AG10803 (cell line): ENCODE measurements around the gene EIF2B1.

Source experiments
- DNase-seq: peaks from one replicate; pipeline ENCODE4 v3.0.0; 2010; ENCODE audit warnings: low read depth
- H3K4me3 ChIP-seq: 2 replicates; pipeline ENCODE4 v1.5.1; 2011; ENCODE audit warnings: mild to moderate bottlenecking, low read length, control low read depth
- TF ChIP-seq, protein P1 (sequence below): conservative IDR thresholded peaks from 2 replicates; pipeline ENCODE4 v1.5.1; 2011; ENCODE audit warnings: mild to moderate bottlenecking, low read length, control low read depth, inconsistent platforms

EIF2B1 gene

DNA sequence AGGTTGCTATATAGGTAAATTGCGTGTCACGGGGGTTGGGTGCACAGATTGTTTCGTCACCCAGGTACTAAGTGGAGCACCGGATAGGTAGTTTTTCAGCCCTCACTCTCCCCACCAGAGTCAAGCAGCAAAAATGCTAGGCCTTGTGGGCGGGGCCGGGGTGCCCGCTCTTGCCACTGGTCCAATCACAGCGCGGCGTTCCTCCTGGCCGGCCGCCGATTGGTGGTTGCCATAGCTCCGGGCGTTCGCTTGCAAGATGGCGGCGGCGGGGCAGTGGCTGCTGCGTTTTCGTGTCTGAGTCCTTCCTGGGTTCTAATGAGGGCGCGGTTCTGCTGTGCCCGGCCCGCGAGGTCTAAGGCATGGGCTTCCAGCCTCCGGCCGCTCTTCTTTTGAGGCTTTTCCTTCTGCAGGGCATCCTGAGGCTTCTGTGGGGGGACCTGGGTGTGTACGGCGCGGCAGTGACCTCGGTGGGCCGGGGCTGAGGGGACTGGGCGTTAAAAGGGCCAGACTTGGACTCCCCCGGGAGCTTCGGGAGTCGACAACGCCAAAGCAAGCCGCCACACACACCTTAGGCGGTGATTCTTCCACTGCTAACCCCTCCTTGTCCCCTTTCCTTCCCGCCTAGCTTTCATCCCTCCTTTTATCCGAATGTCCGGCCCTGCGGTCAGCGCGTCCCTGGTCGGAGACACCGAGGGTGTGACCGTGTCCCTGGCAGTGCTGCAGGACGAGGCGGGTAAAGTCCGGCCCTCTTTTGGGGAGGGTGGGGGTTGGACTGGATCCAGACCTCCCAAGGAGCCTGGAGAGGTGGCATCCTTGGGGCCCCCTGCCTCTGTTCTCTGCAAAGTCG is 37.6 kb upstream of the EIF2B1 start, which contains the start of gene TCTN2:
TCTN2 (plus strand) TSS at position 232 of the 847 bp plus-strand sequence; CDS start at position 360, 128 bp downstream.
- DNase-seq = peak; percentile 91
- peak within 1 kb of the TSS; percentile 88 for H3K4me3 ChIP-seq
- TF ChIP-seq, protein P1, sequence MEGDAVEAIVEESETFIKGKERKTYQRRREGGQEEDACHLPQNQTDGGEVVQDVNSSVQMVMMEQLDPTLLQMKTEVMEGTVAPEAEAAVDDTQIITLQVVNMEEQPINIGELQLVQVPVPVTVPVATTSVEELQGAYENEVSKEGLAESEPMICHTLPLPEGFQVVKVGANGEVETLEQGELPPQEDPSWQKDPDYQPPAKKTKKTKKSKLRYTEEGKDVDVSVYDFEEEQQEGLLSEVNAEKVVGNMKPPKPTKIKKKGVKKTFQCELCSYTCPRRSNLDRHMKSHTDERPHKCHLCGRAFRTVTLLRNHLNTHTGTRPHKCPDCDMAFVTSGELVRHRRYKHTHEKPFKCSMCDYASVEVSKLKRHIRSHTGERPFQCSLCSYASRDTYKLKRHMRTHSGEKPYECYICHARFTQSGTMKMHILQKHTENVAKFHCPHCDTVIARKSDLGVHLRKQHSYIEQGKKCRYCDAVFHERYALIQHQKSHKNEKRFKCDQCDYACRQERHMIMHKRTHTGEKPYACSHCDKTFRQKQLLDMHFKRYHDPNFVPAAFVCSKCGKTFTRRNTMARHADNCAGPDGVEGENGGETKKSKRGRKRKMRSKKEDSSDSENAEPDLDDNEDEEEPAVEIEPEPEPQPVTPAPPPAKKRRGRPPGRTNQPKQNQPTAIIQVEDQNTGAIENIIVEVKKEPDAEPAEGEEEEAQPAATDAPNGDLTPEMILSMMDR = no peak

DNA sequence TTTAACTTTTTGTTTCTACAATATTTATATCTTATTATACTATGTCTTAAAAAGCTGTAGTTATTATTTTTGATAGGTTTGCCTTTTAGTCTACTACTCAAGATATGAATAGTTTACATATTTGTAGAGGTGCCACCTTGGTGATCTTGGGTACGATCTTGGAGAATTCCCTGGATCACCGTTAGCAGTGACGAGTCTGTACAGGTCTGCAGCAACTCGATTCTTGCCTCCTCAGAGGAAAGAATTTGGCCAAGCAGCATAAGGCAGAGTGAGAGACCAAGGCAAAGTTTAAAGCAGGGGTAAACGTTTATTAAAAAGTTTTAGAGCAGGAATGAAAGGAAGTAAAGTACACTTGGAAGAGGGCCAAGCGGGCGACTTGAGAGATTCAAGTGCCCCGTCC is 34.3 kb upstream of the EIF2B1 start:
- TF ChIP-seq, protein P1 = no peak
- DNase-seq = no peak
- no peak overlapping the region for H3K4me3 ChIP-seq

DNA sequence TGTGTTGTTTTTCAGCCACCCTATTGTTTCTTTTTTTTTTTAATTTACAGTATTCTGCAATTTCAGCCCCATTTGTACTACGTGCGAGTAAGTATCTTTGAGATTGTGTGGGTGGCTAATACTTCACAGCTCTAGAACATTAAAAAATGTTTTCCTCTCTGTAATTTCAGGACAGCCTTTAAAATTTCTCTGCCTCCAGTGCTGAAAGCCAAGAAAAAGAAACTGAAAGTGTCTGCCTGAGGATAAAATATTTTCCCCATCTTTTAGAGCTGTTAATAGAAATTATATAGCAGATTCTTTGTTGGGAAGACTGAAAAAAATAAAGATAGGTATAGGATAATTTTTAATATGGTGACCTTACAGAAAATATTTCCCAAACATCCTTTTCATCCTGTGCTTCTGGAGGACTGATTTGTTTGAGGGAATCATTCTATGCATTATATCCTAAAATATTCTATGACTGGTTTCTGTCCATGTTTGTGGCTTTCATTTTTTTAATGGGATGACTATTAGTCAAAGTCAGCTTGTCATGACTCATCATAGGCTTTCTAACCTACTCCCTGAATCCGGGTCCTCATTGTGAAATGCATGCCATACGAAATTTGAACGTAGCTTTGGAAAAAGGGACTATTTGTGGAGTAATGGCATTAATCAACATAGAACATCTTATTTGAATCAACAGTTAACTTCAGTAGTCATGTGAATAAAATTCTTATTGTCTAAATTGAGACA is 26.7 kb upstream of the EIF2B1 start:
- no peak overlapping the region for H3K4me3 ChIP-seq
- peak; percentile 88 for DNase-seq
- TF ChIP-seq, protein P1 = no peak

DNA sequence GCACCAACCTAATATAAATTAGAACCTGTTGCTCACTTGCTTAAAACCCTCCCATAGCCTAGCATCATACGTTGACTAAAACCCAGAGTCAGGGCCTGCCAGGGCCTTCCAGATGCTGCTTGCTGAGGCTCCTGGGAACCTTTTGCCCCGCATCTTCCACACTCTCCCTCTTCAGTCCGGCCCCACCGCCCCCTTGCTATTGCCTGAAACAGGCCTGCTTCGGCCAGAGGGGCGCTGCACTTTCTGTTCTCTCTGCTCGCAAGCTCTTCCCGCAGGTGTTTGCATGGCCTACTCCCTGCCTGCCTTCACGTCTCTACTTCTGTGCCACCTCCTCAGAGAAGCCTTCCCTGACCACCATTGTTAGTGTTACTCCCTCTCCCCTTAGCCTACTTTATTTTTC is 23.7 kb upstream of the EIF2B1 start:
- DNase-seq = no peak
- no peak overlapping the region for H3K4me3 ChIP-seq
- TF ChIP-seq, protein P1 = no peak

DNA sequence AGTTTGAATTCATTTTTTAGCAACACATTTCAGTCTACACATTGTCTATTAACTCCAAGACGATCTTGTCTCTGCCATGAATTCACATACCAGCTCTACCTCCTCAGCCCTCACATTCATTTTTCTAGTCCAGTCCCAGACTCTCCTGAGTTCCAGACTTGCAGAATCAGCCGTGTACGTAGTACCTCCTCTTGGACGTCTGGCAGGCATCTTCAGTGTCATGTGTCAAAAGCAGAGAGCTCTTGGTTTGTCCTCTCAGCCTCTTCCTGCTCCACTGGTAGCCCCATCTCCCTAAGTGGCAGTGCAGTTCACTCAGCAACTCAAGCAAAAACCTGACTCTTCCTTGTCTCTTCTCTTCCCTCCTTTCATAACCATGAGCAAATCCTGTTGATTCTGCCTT is 22.9 kb upstream of the EIF2B1 start:
- no peak overlapping the region for H3K4me3 ChIP-seq
- TF ChIP-seq, protein P1 = no peak
- no peak for DNase-seq

DNA sequence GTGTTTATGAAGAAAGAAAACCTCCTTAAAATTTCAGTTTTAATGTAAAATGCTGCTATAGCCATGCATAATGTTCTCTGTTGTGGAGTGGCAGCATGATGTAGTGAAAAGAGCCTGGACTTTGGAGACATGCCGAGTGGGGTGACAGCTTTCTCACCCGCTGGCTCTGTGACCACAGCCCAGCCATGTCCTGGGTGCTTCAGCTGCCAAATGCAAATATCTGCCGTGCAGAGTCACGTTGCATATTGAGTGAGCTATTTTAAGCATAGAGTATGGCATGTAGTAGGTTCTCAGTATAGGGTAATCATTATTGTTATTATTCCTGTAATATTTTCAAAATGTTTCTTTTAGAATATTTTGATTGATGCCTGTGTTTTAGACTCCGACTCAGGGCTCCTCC is 21.9 kb upstream of the EIF2B1 start:
- no peak overlapping the region for H3K4me3 ChIP-seq
- DNase-seq = no peak
- TF ChIP-seq, protein P1 = no peak
